Activated T-cell treated with anti-CD3 and anti-CD28 coated beads for 4 hours (primary cell): ENCODE measurements around the gene PNRC1.
A peak's percentile ranks its signal among the peaks of the same experiment; 100 is the strongest.
"Not testable (repeated sequence)": the region's sequence is repeated elsewhere in the genome, so short reads cannot be mapped to it uniquely, and the experiment has no call there.

Experiments used
- DNase-seq: peaks from one replicate; pipeline ENCODE4 v3.0.0-alpha.2; 2020

PNRC1 gene

GRCh38 chr6:89063881-89064280, 16.7 kb upstream of the PNRC1 start:
- no peak for DNase-seq

- DNase-seq, result not testable (repeated sequence)
Measured at GRCh38 chr6:89064931-89065330, 15.6 kb upstream of the PNRC1 start.

- DNase-seq, result not testable (repeated sequence)
Measured at GRCh38 chr6:89066121-89066520, 14.4 kb upstream of the PNRC1 start.

- no peak for DNase-seq
Measured at GRCh38 chr6:89066940-89067646, 13.5 kb upstream of the PNRC1 start.

- DNase-seq, result no peak
Measured at GRCh38 chr6:89067796-89068195, 12.8 kb upstream of the PNRC1 start.

- no peak for DNase-seq
Measured at GRCh38 chr6:89068695-89069094, 11.9 kb upstream of the PNRC1 start.

- no peak for DNase-seq
Measured at GRCh38 chr6:89069536-89070163, 10.9 kb upstream of the PNRC1 start.

GRCh38 chr6:89071036-89071435, 9.5 kb upstream of the PNRC1 start:
- DNase-seq, result no peak

GRCh38 chr6:89073014-89073620, 7.4 kb upstream of the PNRC1 start:
- no peak for DNase-seq

- no peak for DNase-seq
Measured at GRCh38 chr6:89073840-89074239, 6.7 kb upstream of the PNRC1 start.

GRCh38 chr6:89079511-89080234, 878 bp upstream of the PNRC1 start:
- DNase-seq, result peak; percentile 26

- no peak for DNase-seq
Measured at GRCh38 chr6:89081129-89081422, 525 bp downstream of the PNRC1 start.

GRCh38 chr6:89081423-89082322, 1.1 kb downstream of the PNRC1 start:
- DNase-seq, result peak; percentile 98

- DNase-seq, result no peak
Measured at GRCh38 chr6:89082486-89082891, 1.9 kb downstream of the PNRC1 start.

- DNase-seq, result no peak
Measured at GRCh38 chr6:89084542-89084941, 4.0 kb downstream of the PNRC1 start.

GRCh38 chr6:89084954-89085353, 4.4 kb downstream of the PNRC1 start:
- DNase-seq, result no peak

GRCh38 chr6:89085409-89086205, 5.1 kb downstream of the PNRC1 start:
- no peak for DNase-seq

GRCh38 chr6:89087881-89088280, 7.3 kb downstream of the PNRC1 start:
- DNase-seq, result no peak

GRCh38 chr6:89098461-89098860, 17.9 kb downstream of the PNRC1 start:
- no peak for DNase-seq

GRCh38 chr6:89100114-89100513, 19.6 kb downstream of the PNRC1 start:
- no peak for DNase-seq

GRCh38 chr6:89110284-89110683, 29.7 kb downstream of the PNRC1 start:
- DNase-seq, result no peak

- no peak for DNase-seq
Measured at GRCh38 chr6:89111933-89112332, 31.4 kb downstream of the PNRC1 start.
